Hepatic stellate cell (primary cell): ENCODE data around the gene SUSD3.

Experiments used
- DNase-seq: peaks from one replicate; pipeline ENCODE4 v3.0.0; 2011; ENCODE audit warnings: low spot score

SUSD3 gene

DNA sequence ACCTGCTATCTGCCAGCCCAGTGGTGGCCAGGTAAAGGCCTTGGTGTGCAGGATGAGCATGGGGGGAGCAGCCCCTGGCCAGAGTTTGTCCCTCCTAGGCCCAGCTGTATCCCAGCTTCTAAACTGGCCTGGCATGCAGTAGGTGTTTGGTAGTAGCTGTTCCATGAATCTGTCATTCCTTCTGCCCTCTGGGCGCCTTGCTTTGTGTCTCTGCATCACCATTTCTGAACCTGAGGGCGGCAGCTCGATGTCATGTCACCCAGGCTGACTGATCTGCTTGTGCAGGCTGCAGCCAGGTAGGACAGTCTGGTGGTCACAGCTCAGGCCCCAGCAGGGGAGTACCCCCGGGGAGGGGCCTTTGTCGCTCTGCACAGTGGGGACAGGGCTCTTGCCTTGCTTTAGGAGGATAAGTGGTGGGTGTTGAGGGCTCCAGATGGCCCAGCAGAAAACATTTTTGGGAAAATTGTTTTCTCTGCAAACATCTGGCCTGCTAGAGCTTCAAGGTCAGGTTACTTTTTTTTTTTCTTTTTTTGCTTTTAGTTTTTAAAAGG is 4.6 kb upstream of the SUSD3 start:
- no peak for DNase-seq

DNA sequence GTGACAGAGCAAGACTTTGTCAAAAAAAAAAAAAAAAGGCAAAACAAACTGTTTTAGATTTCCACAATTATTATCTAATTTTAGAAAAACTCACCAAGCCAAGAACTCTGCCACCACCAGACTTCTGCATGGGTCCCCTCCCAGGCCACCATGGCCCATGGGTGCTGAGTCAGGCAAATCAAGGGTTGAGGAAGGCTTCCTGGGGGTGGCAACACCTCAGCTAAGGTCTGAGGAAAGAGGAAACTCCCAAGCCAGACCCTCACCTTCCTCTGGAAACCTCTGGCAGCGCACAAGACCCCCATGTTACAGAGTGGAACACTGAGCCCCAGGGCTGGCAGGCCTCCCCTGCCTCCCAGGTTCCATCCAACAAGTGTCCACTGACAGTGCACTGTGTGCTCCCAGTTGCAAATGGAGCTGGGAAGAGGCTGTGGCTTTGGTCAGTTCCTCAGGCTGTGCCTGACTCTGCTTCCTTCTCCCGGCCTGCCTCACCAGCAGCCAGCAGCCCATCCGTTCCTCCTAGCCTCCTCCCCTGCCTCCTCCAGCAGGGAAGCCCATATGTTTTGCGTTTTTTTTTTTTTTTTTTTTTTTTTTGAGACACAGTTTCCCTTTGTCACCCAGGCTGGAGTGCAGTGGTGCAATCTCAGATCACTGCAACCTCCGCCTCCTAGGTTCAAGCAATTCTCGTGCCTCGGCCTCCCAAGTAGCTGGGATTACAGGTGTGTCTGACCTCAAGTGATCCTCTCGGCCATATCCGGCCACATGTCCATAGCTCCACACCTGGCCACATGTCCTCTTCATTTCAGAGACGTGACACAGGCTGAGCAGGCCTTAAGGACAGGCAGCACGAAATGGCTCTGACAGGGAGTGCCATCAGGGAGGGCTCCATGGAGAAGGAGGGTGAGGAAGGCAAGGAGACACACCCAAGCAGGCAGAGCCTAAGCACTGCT is 3.5 kb upstream of the SUSD3 start:
- no peak for DNase-seq

GRCh38 chr9:93057042-93057702 is 1.3 kb upstream of the SUSD3 start:
- DNase-seq = no peak

GRCh38 chr9:93057703-93058354 is 672 bp upstream of the SUSD3 start:
- DNase-seq = no peak

- DNase-seq = no peak
These were observed 662 bp downstream of the SUSD3 start for GRCh38 chr9:93059011-93059714.

GRCh38 chr9:93059715-93060578 is 1.4 kb downstream of the SUSD3 start:
- DNase-seq = no peak

GRCh38 chr9:93060746-93061259 is 2.3 kb downstream of the SUSD3 start:
- peak; percentile 48 for DNase-seq

GRCh38 chr9:93061260-93061751 is 2.8 kb downstream of the SUSD3 start:
- DNase-seq = no peak

DNA sequence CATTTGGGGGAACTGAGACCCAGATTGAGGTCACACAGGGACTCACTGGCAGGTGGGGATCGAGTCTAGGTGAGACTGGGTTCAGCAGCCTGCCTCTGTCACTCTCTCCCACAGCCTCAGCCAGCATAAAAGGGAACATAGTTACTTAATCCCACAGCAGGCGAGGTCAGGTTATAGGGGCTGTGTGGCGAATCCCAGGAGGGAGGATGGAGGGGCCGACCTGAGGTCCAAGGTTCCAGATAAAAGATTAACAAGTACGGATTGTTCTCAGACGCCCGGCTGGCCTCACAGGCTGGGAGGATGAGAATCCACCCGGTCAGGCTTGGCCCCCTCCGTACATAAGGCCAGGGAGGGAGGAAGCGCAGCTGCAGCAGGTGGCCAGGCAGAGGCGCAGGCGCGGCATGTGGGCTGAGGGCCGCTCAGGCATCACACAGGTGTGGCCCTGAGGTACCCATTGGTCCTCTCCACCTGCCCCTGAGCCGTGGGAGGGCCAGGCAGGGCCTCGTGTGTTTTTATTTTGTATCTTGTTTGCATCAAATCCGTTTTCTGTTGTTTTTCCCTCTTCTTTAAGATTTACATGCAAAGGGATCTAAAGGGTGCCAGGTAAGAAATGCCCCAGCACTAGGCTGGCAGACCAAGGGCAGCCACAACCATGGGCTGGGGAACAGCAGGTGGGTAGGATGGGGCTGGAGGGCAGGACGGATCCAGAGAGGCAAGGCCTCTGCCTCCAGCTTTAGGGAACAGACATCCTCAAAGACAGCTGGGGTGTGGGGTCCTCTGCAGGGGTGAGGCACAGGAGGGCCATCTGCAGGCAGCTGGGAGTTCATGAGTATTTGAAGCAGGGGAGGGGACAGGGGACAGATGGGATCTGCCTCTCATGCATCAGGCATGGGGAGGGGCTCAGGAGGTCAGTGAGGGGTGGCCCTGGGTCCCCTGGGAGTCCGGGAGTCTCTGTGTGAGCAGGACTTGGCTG is 3.6 kb downstream of the SUSD3 start:
- DNase-seq = no peak

DNA sequence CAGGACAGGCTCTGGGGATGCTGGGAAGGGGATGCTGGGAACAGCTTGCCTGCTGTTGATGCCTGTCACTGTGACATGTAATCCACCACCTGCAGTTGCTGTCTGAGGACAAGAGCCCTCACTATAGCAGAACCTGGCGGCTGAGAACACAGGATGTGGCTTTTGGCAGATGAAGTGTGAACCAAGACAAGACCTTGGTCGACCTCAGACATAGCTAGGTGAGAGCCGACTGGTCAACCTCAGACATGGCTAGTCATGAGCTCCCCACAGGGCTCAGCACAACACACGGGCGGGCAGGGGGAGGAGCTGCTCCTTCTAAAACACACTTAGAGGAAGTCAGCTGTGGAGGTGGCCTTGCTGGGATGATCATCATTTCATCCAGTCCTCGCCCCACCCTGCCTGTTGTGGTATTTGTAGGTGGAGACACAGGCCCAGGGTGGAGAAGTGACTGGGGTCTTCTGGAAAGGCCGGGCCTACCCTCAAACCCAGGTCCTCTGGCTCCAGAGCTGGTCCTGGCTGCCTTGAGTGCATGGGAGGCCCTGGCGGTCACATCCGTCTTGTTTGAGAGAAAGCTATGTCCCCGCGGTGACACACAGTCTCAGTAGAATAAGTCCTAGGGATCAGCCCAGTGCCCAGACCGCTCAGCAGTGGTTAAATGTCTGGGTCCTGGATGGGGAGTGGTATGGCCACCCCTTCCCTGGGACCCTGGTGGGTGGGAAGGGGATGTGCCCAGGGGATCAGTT is 6.1 kb downstream of the SUSD3 start:
- no peak for DNase-seq

DNA sequence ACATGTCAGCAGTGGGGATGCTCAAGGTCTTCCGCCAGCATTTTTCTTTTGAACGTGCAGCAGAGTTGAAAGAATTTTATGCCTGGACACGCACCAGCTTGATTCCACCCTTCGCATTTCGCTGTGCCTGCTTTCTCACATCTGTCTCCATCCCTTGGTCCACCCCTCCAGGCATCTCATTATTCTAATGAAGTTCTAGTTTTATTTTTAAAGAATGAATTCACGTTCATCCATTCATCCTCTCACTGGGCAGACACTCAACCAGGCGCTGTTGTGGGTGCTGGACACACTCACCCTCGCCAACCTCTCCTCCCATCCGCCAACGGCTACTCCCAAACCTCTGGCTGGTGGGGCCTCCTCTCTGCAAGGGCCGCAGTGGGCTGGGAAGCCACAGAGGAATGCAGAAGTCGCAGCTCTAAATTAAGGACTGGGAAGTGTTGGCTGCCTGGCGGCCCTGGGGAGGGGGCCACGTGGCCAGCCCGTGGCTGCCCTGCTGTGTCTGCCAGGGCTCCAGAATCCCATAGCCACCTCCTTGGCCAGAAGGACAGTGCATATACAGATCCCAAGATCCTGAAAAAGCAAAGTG is 6.7 kb downstream of the SUSD3 start:
- DNase-seq = no peak

DNA sequence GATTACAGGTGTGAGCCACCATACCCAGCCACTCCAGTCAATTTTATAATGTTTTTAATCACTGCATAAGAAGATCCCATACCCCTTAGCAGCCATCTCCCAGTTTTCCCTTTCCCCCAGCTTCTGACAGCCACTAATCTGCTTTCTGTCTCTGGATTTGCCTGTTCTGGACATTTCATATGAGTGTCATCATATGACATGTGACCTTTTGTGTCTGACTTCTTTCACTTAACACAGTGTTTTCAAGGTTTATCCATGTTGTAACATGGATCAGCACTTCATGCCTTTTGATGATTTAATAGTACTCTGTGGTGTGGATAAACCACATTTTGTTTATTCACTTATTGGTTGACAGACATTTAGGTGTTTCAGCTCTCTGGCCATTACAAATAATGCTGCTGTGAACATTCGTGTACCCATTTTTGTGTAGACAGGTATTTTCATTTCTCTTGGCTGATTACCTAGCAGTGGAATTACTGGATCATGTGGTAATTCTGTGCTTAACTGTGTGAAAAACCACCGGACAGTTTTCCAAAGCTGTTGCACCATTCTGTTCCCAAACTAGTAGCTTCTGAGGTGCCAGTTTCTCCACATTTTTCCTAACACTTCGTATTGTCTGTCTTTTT is 8.6 kb downstream of the SUSD3 start:
- no peak for DNase-seq

GRCh38 chr9:93068956-93069355 is 10.5 kb downstream of the SUSD3 start:
- DNase-seq = no peak

DNA sequence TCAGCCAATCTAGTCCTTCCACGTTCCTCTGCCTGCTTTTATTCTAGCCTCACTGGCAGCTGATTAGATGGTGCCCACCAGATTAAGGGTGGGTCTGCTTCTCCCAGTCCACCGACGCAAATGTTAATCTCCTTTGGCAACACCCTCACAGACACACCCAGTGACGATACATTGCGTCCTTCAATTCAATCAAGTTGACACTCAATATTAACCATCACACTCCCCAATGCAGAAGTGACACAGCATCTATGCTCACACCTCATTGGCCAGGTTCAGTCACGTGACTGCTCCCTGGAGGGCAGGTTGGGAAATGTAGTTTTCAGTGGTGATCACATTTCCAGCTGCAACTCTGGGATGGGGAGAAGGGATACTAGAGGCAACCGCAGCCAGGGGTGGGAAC is 13.0 kb downstream of the SUSD3 start:
- DNase-seq = peak; percentile 40

DNA sequence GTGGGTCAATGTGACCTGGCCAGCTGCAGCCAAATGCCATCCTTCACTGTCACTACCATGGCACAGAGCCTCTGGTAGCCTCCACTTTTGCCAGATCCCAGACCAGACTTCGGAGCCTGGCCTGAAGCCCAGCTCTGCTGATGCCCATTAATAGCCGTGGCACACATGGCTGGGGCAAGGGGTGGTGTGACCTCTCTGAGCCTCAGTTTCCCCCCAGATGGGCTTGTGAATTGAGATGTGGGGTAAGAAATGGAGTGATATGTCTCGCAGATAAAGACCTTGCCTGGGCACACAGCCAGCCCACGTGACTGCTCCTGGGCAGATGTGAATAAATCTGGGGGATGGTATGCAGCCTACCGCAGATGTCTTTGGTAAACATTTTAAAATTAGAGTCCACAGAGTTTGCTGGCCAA is 13.9 kb downstream of the SUSD3 start:
- DNase-seq = no peak

GRCh38 chr9:93076101-93076791 is 17.7 kb downstream of the SUSD3 start:
- no peak for DNase-seq

DNA sequence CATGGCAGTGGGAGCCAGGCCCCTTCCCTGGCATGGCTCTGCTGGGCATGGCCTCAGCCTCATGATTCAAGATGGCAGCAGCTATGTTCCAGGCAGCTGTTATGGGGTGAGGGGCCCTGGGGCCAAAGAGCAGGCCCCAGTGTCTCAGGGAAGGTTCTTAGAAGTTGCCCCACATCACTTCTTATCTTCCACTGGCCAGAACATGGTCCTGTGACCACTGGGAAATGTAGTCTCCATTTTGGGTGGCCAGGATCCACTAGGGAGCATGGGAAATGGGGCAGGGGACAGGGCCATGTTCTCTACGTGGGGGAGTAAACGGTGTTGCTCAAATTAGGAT is 18.3 kb downstream of the SUSD3 start:
- no peak for DNase-seq
